SK-N-SH treated with all-trans-retinoic acid at 6 μM for 48 hours (cell line): Measurements from ENCODE around the gene EFCAB13.

Source experiments
- ATAC-seq: fragments of 200-7000 bp; cut with Tn5 transposase; 3 replicates; pipeline ENCODE4 v1.9.1; 2020; ENCODE audit warnings: mild to moderate bottlenecking, moderate library complexity
- ARNTL ChIP-seq: fragments of 450-650 bp; formaldehyde crosslinking; IDR thresholded peaks from 2 replicates; pipeline ENCODE4 v1.5.0; 2020; ENCODE audit warnings: low read depth, mild to moderate bottlenecking, moderate library complexity, borderline replicate concordance
- BACH2 ChIP-seq: fragments of 250-450 bp; sonication (Bioruptor Pico); IDR thresholded peaks from 2 replicates; pipeline ENCODE4 v1.9.0; 2021; ENCODE audit warnings: mild to moderate bottlenecking, borderline replicate concordance
- CSDC2 ChIP-seq: fragments of 250-450 bp; sonication (Bioruptor Pico); IDR thresholded peaks from 2 replicates; pipeline ENCODE4 v1.5.0; 2020; ENCODE audit warnings: mild to moderate bottlenecking, moderate library complexity
- ESRRG ChIP-seq: fragments of 250-450 bp; sonication (Bioruptor Pico); IDR thresholded peaks from 2 replicates; pipeline ENCODE4 v1.6.1; 2021; ENCODE audit warnings: mild to moderate bottlenecking
- ISL1 ChIP-seq: fragments of 250-450 bp; sonication (Bioruptor Pico); IDR thresholded peaks from 2 replicates; pipeline ENCODE4 v2.1.2; 2022; ENCODE audit warnings: mild to moderate bottlenecking, moderate library complexity
- OSR1 ChIP-seq: fragments of 250-450 bp; sonication (Bioruptor Pico); IDR thresholded peaks from 2 replicates; pipeline ENCODE4 v1.8.0; 2022; ENCODE audit warnings: moderate library complexity, mild to moderate bottlenecking, inconsistent platforms
- RARB ChIP-seq: fragments of 250-450 bp; sonication (Bioruptor Pico); IDR thresholded peaks from 2 replicates; pipeline ENCODE4 v1.8.0; 2021; ENCODE audit warnings: mild to moderate bottlenecking, moderate library complexity
- SNAI2 ChIP-seq: fragments of 250-450 bp; sonication (Bioruptor Pico); IDR thresholded peaks from 2 replicates; pipeline ENCODE4 v1.5.0; 2020; ENCODE audit warnings: mild to moderate bottlenecking, moderate library complexity
- TCF4 ChIP-seq: fragments of 250-450 bp; sonication (Bioruptor Pico); IDR thresholded peaks from 2 replicates; pipeline ENCODE4 v1.8.0; 2021; ENCODE audit warnings: mild to moderate bottlenecking, moderate library complexity, borderline replicate concordance
- TOX ChIP-seq: fragments of 250-450 bp; sonication (Bioruptor Pico); IDR thresholded peaks from 2 replicates; pipeline ENCODE4 v1.8.0; 2021; ENCODE audit warnings: mild to moderate bottlenecking, moderate library complexity, borderline replicate concordance
- ZC3H10 ChIP-seq: fragments of 250-450 bp; sonication (Bioruptor Pico); IDR thresholded peaks from 2 replicates; pipeline ENCODE4 v1.5.1; 2021; ENCODE audit warnings: mild to moderate bottlenecking, moderate library complexity
- ZFP3 ChIP-seq: fragments of 250-450 bp; sonication (Bioruptor Pico); IDR thresholded peaks from 2 replicates; pipeline ENCODE4 v1.5.0; 2020; ENCODE audit warnings: mild to moderate bottlenecking, moderate library complexity
- ZNF565 ChIP-seq: fragments of 450-650 bp; formaldehyde crosslinking; conservative IDR thresholded peaks from 2 replicates; pipeline ENCODE4 v1.5.0; 2020; ENCODE audit warnings: low read depth, mild to moderate bottlenecking, moderate library complexity
- ZNF70 ChIP-seq: fragments of 450-650 bp; formaldehyde crosslinking; IDR thresholded peaks from 2 replicates; pipeline ENCODE4 v1.5.0; 2020; ENCODE audit warnings: mild to moderate bottlenecking, moderate library complexity
- ZNF8 ChIP-seq: fragments of 450-650 bp; formaldehyde crosslinking; IDR thresholded peaks from 2 replicates; pipeline ENCODE4 v1.5.0; 2020; ENCODE audit warnings: mild to moderate bottlenecking, moderate library complexity
- TF ChIP-seq, protein P1 (sequence below): fragments of 250-450 bp; sonication (Bioruptor Pico); IDR thresholded peaks from 2 replicates; pipeline ENCODE4 v1.5.0; 2020; ENCODE audit warnings: mild to moderate bottlenecking, moderate library complexity
- TF ChIP-seq, protein P2 (sequence below): fragments of 250-450 bp; sonication (Bioruptor Pico); IDR thresholded peaks from 2 replicates; pipeline ENCODE4 v1.8.0; 2020; ENCODE audit warnings: mild to moderate bottlenecking, moderate library complexity, borderline replicate concordance
- TF ChIP-seq, protein P3 (sequence below): fragments of 250-450 bp; sonication (Bioruptor Pico); IDR thresholded peaks from 2 replicates; pipeline ENCODE4 v1.5.1; 2021; ENCODE audit warnings: mild to moderate bottlenecking, moderate library complexity
- TF ChIP-seq, protein P4 (sequence below): fragments of 250-450 bp; sonication (Bioruptor Pico); IDR thresholded peaks from 2 replicates; pipeline ENCODE4 v1.8.0; 2021; ENCODE audit warnings: low read depth, mild to moderate bottlenecking, moderate library complexity, borderline replicate concordance
- TF ChIP-seq, protein P5 (sequence below): fragments of 250-450 bp; sonication (Bioruptor Pico); IDR thresholded peaks from 2 replicates; pipeline ENCODE4 v1.5.1; 2020; ENCODE audit warnings: low read depth, mild to moderate bottlenecking, moderate library complexity

Gene EFCAB13

DNA sequence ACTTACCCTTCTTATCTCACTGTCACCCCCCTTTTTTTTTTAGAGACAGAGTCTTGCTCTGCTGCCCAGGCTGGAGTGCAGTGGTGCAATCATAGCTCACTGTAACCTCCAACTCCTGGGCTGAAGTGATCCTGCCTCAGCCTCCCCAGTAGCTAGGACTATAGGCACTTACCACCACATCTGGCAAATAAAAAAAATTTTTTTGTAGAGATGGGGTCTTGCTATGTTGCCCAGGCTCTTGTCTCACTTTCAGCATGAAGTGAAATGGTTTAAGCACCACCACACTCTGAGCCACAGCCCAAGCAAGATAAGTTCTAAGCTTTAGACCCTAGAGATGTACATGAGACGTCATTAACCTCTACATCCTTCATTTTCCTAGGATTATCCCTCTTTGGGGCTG is 34.5 kb upstream of the EFCAB13 start (continued):
- TF ChIP-seq, protein P1, sequence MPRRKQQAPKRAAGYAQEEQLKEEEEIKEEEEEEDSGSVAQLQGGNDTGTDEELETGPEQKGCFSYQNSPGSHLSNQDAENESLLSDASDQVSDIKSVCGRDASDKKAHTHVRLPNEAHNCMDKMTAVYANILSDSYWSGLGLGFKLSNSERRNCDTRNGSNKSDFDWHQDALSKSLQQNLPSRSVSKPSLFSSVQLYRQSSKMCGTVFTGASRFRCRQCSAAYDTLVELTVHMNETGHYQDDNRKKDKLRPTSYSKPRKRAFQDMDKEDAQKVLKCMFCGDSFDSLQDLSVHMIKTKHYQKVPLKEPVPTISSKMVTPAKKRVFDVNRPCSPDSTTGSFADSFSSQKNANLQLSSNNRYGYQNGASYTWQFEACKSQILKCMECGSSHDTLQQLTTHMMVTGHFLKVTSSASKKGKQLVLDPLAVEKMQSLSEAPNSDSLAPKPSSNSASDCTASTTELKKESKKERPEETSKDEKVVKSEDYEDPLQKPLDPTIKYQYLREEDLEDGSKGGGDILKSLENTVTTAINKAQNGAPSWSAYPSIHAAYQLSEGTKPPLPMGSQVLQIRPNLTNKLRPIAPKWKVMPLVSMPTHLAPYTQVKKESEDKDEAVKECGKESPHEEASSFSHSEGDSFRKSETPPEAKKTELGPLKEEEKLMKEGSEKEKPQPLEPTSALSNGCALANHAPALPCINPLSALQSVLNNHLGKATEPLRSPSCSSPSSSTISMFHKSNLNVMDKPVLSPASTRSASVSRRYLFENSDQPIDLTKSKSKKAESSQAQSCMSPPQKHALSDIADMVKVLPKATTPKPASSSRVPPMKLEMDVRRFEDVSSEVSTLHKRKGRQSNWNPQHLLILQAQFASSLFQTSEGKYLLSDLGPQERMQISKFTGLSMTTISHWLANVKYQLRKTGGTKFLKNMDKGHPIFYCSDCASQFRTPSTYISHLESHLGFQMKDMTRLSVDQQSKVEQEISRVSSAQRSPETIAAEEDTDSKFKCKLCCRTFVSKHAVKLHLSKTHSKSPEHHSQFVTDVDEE = no peak

DNA sequence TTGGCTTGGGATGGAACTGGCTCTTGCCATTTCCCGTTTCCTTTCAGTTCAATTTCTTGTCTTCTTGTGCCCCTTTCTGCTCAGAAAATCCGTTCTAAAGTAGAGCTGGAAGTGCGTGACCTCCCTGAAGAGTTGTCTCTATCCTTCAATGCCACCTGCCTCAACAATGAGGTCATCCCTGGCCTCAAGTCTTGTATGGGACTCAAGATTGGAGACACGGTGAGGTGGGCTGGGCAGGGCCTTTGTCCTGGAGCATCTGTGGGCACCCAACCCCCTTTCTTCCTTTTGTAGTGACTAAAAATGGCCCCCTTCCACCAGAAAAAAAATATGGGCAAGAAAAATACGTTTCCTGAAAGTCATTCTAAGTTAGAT is 32.9 kb upstream of the EFCAB13 start:
- ATAC-seq = no peak
- TF ChIP-seq, protein P2, sequence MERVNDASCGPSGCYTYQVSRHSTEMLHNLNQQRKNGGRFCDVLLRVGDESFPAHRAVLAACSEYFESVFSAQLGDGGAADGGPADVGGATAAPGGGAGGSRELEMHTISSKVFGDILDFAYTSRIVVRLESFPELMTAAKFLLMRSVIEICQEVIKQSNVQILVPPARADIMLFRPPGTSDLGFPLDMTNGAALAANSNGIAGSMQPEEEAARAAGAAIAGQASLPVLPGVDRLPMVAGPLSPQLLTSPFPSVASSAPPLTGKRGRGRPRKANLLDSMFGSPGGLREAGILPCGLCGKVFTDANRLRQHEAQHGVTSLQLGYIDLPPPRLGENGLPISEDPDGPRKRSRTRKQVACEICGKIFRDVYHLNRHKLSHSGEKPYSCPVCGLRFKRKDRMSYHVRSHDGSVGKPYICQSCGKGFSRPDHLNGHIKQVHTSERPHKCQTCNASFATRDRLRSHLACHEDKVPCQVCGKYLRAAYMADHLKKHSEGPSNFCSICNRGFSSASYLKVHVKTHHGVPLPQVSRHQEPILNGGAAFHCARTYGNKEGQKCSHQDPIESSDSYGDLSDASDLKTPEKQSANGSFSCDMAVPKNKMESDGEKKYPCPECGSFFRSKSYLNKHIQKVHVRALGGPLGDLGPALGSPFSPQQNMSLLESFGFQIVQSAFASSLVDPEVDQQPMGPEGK (CRISPR knock-in tag) = no peak
- TF ChIP-seq, protein P3, sequence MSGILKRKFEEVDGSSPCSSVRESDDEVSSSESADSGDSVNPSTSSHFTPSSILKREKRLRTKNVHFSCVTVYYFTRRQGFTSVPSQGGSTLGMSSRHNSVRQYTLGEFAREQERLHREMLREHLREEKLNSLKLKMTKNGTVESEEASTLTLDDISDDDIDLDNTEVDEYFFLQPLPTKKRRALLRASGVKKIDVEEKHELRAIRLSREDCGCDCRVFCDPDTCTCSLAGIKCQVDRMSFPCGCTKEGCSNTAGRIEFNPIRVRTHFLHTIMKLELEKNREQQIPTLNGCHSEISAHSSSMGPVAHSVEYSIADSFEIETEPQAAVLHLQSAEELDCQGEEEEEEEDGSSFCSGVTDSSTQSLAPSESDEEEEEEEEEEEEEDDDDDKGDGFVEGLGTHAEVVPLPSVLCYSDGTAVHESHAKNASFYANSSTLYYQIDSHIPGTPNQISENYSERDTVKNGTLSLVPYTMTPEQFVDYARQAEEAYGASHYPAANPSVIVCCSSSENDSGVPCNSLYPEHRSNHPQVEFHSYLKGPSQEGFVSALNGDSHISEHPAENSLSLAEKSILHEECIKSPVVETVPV (CRISPR knock-in tag) = no peak
- TF ChIP-seq TOX (CRISPR knock-in tag) = no peak
- TF ChIP-seq TCF4 (CRISPR knock-in tag) = no peak
- no peak for TF ChIP-seq ZC3H10 (CRISPR knock-in tag)
- TF ChIP-seq ZNF70 (CRISPR knock-in tag) = no peak
- TF ChIP-seq ESRRG = no peak
- TF ChIP-seq, protein P4, sequence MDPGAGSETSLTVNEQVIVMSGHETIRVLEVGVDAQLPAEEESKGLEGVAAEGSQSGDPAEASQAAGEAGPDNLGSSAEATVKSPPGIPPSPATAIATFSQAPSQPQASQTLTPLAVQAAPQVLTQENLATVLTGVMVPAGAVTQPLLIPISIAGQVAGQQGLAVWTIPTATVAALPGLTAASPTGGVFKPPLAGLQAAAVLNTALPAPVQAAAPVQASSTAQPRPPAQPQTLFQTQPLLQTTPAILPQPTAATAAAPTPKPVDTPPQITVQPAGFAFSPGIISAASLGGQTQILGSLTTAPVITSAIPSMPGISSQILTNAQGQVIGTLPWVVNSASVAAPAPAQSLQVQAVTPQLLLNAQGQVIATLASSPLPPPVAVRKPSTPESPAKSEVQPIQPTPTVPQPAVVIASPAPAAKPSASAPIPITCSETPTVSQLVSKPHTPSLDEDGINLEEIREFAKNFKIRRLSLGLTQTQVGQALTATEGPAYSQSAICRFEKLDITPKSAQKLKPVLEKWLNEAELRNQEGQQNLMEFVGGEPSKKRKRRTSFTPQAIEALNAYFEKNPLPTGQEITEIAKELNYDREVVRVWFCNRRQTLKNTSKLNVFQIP (CRISPR knock-in tag) = no peak

DNA sequence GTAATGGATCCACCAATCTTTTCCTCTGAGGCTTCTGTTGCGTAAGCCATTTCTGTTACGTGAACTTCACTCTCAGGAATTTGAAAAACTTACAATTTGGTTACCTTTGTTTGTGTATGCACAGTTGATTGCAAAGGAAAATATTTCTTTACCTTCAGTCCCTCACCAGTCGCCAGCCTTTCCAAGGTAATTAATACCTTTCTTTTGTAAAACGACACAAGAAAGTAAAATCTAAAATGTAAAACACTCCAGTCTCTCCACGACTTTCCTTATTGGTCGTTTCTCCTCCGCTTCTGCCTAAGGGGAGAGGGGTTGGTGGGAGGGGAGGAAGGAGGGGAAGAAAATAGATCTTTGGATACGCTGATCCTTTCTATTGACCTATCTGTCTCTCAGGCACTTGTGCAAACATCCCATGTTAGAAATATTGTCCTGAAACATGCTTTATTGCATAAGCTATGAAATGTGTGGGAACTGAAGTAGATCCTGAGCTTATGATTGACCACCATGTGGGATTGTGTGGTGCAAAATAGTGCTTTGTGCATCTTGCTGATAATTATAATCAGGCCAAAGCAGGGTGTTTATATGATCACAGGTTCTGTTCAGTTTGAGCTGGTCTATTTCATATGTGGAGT is 32.4 kb upstream of the EFCAB13 start:
- TF ChIP-seq, protein P5, sequence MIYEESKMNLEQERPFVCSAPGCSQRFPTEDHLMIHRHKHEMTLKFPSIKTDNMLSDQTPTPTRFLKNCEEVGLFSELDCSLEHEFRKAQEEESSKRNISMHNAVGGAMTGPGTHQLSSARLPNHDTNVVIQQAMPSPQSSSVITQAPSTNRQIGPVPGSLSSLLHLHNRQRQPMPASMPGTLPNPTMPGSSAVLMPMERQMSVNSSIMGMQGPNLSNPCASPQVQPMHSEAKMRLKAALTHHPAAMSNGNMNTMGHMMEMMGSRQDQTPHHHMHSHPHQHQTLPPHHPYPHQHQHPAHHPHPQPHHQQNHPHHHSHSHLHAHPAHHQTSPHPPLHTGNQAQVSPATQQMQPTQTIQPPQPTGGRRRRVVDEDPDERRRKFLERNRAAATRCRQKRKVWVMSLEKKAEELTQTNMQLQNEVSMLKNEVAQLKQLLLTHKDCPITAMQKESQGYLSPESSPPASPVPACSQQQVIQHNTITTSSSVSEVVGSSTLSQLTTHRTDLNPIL = no peak
- no peak for TF ChIP-seq ESRRG
- TF ChIP-seq ISL1 (CRISPR knock-in tag) = no peak
- no peak for TF ChIP-seq BACH2
- no peak for TF ChIP-seq RARB (CRISPR knock-in tag)
- TF ChIP-seq, protein P3 (CRISPR knock-in tag) = no peak
- no peak for TF ChIP-seq TCF4 (CRISPR knock-in tag)
- TF ChIP-seq, protein P1 = no peak
- TF ChIP-seq CSDC2 (CRISPR knock-in tag) = no peak
- TF ChIP-seq TOX (CRISPR knock-in tag) = no peak
- no peak for TF ChIP-seq ARNTL (CRISPR knock-in tag)
- TF ChIP-seq OSR1 = no peak
- TF ChIP-seq SNAI2 (CRISPR knock-in tag) = no peak
- no peak for TF ChIP-seq ZNF565 (CRISPR knock-in tag)
- TF ChIP-seq ZFP3 (CRISPR knock-in tag) = no peak
- TF ChIP-seq ZNF8 (CRISPR knock-in tag) = no peak
- no peak for TF ChIP-seq ZNF70 (CRISPR knock-in tag)
- TF ChIP-seq, protein P2 (CRISPR knock-in tag) = no peak
- TF ChIP-seq ZC3H10 (CRISPR knock-in tag) = no peak
- no peak for ATAC-seq
